ENCODE data around the gene PIK3R1.

Gene PIK3R1

GRCh38 chr5:68215208-68215897, at the start of gene PIK3R1:
PIK3R1 (plus strand) TSS chr5:68215756; CDS start chr5:68226676, 10,920 bp downstream.
- peak; percentile 84 for DNase-seq (ENCODE audit: low read depth, low spot score)

DNA sequence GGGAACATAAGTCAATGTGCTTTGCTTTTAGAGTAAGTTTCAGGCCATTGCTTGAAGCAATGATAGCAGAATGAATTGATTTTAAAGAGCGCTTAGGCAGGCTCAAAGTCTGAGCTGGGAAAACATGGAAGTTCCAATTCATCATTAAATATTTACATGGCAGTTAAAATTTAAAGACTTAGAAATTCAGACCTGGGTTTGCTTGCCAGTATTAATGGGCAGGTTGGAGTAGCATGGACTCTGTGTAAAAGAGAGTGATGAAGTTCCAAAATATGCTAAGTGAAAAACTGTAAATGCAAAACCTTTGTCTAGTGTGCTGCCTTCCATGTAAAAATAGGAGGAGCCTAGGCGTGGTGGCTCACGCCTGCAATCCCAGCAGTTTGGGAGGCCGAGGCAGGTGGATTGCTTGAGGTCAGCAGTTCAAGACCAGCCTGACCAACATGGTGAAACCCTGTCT, 48.3 kb upstream of the PIK3R1 start:
- DNase-seq (ENCODE audit: low read depth, low spot score), result no peak

DNA sequence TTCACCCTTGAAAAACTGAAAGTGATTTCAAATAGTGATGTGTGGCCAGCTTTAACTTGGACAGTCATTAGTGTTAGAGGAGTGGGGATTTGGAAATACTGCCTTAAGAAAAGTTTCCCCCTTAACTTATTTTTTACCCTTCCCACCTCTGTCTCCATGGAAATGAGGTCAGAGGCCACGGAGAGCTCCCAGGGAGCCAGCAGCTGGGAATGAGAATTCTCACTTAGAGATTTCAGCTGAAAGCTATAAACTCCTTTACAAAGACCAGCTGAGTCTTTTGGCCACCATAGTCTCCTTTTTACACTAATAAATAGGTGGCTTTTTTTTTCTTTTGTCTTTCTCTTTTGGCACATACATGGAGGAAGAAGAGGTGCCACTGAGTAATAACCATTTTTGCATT, 45.7 kb upstream of the PIK3R1 start:
- DNase-seq (ENCODE audit: low read depth, low spot score), result no peak

- DNase-seq (ENCODE audit: low read depth, low spot score), result no peak
These were observed 44.6 kb upstream of the PIK3R1 start for GRCh38 chr5:68170826-68171558.

GRCh38 chr5:68172314-68172713, 43.2 kb upstream of the PIK3R1 start:
- no peak for DNase-seq (ENCODE audit: low read depth, low spot score)

DNA sequence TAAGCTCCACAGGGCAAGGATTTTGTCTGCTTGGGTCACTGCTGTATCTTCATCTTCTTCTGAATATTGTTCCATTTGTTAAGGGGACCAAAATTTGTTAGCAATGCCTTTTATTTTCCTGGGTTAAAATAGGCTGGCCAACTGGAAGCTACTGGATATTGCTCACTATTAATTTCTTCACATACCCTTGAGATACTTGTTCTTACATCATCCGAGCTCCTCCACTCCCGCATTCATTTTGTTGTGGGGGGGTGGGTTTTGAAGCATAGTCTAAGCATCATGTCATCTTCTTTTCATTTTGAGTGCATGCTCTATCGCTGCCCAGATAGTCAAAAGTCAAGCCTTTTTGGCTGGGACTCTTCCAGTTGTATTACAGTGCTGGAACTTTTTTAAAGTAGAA, 42.5 kb upstream of the PIK3R1 start:
- no peak for DNase-seq (ENCODE audit: low read depth, low spot score)

DNA sequence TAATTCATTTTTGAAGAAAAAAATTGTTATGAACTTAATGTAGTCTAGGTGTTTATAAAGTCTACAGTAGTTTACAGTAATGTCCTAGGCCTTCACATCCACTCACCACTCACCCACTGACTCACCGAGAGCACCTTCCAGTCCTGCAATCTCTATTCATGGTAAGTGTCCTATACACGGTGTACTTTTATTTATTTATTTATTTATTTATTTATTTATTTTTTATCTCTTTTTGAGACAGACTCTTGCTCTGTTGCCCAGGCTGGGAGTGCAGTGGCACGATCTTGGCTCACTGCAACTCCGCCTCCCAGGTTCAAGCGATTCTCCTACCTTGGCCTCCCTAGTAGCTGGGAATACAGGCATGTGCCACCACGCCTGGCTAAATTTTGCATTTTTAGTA, 39.3 kb upstream of the PIK3R1 start:
- no peak for DNase-seq (ENCODE audit: low read depth, low spot score)

GRCh38 chr5:68176802-68177479, 38.6 kb upstream of the PIK3R1 start:
- no peak for DNase-seq (ENCODE audit: low read depth, low spot score)

DNA sequence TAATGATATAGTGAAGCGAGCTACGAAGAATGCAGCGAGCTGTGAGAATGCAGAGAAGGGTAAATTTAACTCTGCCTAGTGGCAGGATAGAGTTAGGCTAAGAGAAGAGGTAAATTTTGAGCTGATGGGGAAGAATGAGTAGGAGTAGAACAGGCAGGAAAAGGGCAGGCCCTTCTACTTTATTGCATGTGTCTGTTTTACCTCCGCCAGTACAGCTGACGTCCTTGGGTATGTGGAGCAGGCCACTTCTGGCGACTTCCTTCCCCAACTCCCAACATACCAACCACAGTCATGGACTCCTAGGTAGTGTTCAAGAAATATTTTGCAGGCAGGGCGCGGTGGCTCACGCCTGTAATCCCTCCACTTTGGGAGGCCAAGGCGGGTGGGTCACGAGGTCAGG, 37.9 kb upstream of the PIK3R1 start:
- DNase-seq (ENCODE audit: low read depth, low spot score), result no peak

- DNase-seq (ENCODE audit: low read depth, low spot score), result no peak
These were observed 37.0 kb upstream of the PIK3R1 start for GRCh38 chr5:68178579-68178978.

GRCh38 chr5:68180121-68181038, 35.2 kb upstream of the PIK3R1 start:
- no peak for DNase-seq (ENCODE audit: low read depth, low spot score)

DNA sequence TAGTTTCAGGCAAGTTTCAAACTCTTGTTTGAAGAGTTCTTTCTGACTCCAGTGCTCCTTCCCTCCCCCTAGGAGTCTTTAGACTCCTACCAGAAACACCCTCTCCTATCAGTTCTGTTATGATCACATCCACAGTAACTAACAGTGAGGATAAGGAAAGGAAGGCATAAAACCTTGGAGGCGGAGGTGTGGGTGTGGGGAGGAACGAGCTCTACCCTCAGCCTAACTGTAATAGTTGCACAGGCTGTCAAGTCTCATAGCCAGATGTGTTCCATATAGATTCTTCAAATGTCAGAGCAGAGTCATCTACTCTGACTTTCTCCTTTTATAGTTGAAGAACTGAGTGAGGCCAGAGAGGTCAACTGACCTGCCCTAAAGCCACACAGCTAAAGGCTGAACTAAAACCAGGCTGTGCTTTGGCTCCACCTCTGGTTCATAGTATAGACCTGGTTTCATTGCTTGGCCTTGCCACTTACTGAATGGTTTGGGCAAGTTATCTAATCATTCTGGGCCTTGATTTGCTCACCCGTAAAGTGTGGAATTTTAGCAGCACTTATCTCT, 34.4 kb upstream of the PIK3R1 start:
- no peak for DNase-seq (ENCODE audit: low read depth, low spot score)

DNA sequence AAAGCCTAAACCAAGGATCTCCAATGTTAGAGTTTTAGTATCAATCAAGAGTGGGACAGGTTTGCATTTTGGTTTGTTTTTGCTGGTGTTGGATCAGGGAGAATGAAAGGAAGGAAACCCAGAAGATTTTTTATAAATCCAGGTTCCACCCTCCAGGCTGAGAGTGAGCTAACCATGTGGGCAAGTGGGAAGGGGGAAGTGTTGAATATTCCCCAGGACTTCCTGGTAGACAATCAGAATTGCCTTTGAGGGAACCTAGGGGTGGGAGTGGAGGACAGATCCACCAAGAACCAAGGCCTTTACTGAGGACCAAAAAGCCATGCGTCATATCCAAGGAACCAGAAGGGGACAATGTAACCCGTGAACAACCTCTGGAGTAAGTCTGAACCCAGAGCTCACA, 33.5 kb upstream of the PIK3R1 start:
- no peak for DNase-seq (ENCODE audit: low read depth, low spot score)

DNA sequence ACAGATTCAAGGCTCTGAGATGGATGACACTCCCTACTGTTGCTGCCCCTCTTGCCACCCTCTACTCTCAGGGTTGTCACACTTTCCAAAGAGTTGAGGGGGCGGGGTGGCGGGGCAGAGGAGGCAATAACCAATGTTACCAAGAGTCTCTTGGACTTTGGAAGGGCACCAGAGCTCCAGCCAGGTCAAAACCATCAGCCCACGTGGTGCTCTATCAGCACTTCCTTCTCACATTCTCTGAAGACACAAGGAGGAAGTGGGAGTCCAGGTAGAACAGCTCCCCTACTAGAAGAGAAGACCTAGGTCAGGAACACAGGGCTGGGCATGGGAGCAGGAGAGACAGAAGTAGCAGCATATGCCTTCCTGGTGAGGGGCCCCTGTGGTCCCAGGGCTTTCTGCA, 33.0 kb upstream of the PIK3R1 start:
- DNase-seq (ENCODE audit: low read depth, low spot score), result no peak

GRCh38 chr5:68187268-68188055, 28.1 kb upstream of the PIK3R1 start:
- no peak for DNase-seq (ENCODE audit: low read depth, low spot score)

DNA sequence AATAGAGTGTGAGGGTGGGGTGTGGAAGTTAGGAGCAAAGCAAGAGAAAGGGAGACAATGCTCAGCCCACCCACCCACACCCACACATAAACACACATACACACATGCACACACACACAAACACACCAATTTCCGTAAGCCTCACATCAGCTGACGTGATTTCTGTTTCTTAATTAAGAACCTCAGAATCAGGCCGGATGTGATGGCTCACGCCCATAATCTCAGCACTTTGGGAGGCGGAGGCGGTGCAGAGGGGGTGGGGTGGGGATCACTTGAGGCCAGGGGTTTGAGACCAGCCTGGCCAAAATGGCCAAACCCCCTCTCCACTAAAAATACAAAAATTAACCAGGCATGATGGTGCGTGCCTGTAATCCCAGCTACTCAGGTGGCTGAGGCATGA, 26.4 kb upstream of the PIK3R1 start:
- no peak for DNase-seq (ENCODE audit: low read depth, low spot score)

DNA sequence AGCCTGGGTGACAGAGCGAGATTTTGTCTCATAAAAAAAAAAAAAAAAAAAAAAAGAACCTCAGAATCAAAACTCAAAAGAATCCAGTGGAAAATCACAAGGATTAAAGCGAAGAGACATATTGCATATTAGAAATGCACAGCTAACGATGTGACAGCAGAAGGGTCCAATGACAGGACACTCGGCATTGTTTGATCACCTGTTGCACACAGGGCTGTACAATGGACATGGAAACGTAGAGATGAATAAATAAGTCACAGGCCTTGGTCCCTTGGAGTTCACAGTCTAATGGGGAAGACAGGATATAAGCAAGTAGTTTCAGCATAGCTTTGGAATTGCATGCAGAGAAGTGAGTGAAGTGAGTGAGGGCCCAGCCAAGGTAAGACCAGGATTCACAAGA, 25.9 kb upstream of the PIK3R1 start:
- DNase-seq (ENCODE audit: low read depth, low spot score), result no peak

DNA sequence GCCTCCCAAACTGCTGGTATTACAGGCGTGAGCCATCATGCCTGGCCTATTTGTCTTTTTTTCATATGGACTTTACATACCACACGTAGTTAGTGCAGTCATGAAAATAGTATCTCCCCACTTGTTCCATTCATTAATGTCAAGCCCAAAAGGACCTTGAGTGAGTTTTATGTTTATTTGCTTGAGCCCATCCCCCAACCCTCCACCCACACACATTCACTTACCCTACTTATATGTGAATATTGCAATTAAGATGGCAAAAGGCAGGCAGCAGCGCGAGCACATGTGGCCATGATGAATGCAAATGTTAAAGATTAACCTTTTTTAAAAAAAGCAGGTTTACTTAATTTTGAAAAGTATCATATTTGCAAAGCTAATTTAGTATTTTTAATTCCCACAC, 24.9 kb upstream of the PIK3R1 start:
- no peak for DNase-seq (ENCODE audit: low read depth, low spot score)

GRCh38 chr5:68191083-68191791, 24.3 kb upstream of the PIK3R1 start:
- DNase-seq (ENCODE audit: low read depth, low spot score), result no peak

DNA sequence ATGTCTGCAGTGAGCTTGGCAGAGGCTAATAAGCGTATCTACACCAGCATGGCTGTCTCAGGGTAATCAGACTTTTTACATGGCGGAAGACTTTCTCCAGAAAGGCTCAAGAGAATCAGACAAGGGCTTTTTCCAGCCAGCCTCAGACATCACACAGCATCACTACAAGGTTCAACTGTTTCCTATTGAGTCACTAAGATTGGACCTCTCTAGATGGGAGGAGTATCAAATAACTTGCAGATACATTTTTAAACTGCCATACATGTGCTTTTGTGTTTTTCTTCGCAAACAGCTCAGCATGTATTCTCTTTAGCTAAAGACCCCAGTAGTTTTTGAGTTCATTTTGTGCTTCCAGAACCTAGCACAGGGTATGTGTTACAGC, 22.9 kb upstream of the PIK3R1 start:
- no peak for DNase-seq (ENCODE audit: low read depth, low spot score)

Measured in activated naive CD8-positive, alpha-beta T cell treated with anti-CD3 and anti-CD28 coated beads, Interleukin-2, amount 50 U/mL, for 16 hours (primary cell).